GM12878 (cell line): ENCODE measurements around the gene FIZ1. TPM values are rescaled to one million over a fixed set of nuclear protein-coding genes. Genes with fewer than 3 reads are reported as not detected.

Experiments used
- ATAC-seq: fragments of 200-7000 bp; cut with Tn5 transposase; 3 replicates; pipeline ENCODE4 v1.9.1; 2020; ENCODE audit warnings: mild to moderate bottlenecking, moderate library complexity
- BruUV-seq: library from RNA; stranded (reverse); fragments of 400-500 nt; replicated peaks from 2 replicates; lab custom pipeline; 2021; lab: Mats Ljungman, UMichigan
- CTCF ChIA-PET: fragments of 300-600 bp; sonication (Branson Sonifier 250); formaldehyde crosslinking; extraction: SDS; loops from one replicate; lab custom pipeline; 2021; ENCODE audit warnings: inconsistent platforms; lab: Yijun Ruan, JAX
- POLR2A ChIA-PET: fragments of 350-600 bp; formaldehyde crosslinking; extraction: SDS; loops from one replicate; lab custom pipeline; 2021; ENCODE audit warnings: inconsistent platforms; lab: Charles Lee
- RAD21 ChIA-PET: fragments of 300-600 bp; sonication (Branson Sonifier 250); formaldehyde crosslinking; loops from one replicate; lab custom pipeline; 2023; ENCODE audit warnings: antibody characterized with exemption; ENCODE audit not compliant: unreplicated experiment; lab: Charles Lee
- SMC1A ChIA-PET: fragments of 300-600 bp; sonication (Branson Sonifier 250); formaldehyde crosslinking; loops from one replicate; lab custom pipeline; 2023; ENCODE audit not compliant: unreplicated experiment, uncharacterized antibody; lab: Charles Lee
- DNase-seq: peaks from one replicate; pipeline ENCODE4 v3.0.0-alpha.2; 2011; ENCODE audit warnings: low read depth, low spot score
- FAIRE-seq: peaks from 3 replicates; lab custom pipeline; 2011; peaks lifted over from hg19 to GRCh38; lab: Jason Lieb, UNC
- H2AFZ ChIP-seq: 2 replicates; pipeline ENCODE4 v1.6.0; 2011; ENCODE audit warnings: low read depth, low read length, control low read depth; ENCODE audit not compliant: control insufficient read depth
- H3K27ac ChIP-seq: 2 replicates; pipeline ENCODE4 v1.5.1; 2011; ENCODE audit warnings: control low read depth; ENCODE audit not compliant: control insufficient read depth, insufficient read depth
- H3K27me3 ChIP-seq, 2 experiments: replicated peaks in 1 of 2; 2 replicates each; pipeline versions ENCODE4 v1.6.0 to v1.6.1; 2011; ENCODE audit warnings: low read length in 1 of 2; ENCODE audit not compliant: control insufficient read depth in 2 of 2, insufficient read depth in 2 of 2
- H3K36me3 ChIP-seq, 2 experiments: 2 replicates each; pipeline ENCODE4 v1.5.1; 2011; ENCODE audit warnings: low read length in 1 of 2; ENCODE audit not compliant: control insufficient read depth in 2 of 2, insufficient read depth in 2 of 2
- H3K4me1 ChIP-seq: 2 replicates; pipeline ENCODE4 v1.6.1; 2011; ENCODE audit warnings: mild to moderate bottlenecking, low read length, moderate library complexity, mixed read lengths; ENCODE audit not compliant: control insufficient read depth, insufficient read depth
- H3K4me2 ChIP-seq: 2 replicates; pipeline ENCODE4 v1.6.0; 2011; ENCODE audit warnings: control low read depth; ENCODE audit not compliant: control insufficient read depth, insufficient read depth
- H3K4me3 ChIP-seq: fragments of 200-600 bp; sonication (generic); 2 replicates; pipeline ENCODE4 v1.5.1; 2016
- H3K79me2 ChIP-seq: 2 replicates; pipeline ENCODE4 v1.6.0; 2011; ENCODE audit warnings: low read length; ENCODE audit not compliant: control insufficient read depth, insufficient read depth
- H3K9ac ChIP-seq: 2 replicates; pipeline ENCODE4 v1.8.0; 2011; ENCODE audit warnings: low read length, control low read depth, mixed read lengths; ENCODE audit not compliant: control insufficient read depth, insufficient read depth
- H3K9me3 ChIP-seq: replicated peaks from 3 replicates; pipeline ENCODE4 v1.5.1; 2011; ENCODE audit warnings: mild to moderate bottlenecking, low read length; ENCODE audit not compliant: control insufficient read depth, insufficient read depth
- H4K20me1 ChIP-seq: 2 replicates; pipeline ENCODE4 v1.6.0; 2011; ENCODE audit not compliant: control insufficient read depth, insufficient read depth
- ATF3 ChIP-seq: IDR thresholded peaks from 2 replicates; pipeline ENCODE4 v1.6.1; 2011; ENCODE audit warnings: low read depth, mild to moderate bottlenecking, low read length, moderate library complexity, borderline replicate concordance; ENCODE audit errors: extremely low read depth
- BHLHE40 ChIP-seq, 2 experiments: fragments of 450-650 bp in 1 of 2; IDR thresholded peaks; 2 replicates each; pipeline ENCODE4 v1.6.1; 2011 to 2017; ENCODE audit warnings: low read depth in 2 of 2, borderline replicate concordance in 1 of 2, improper control_type of control experiment in 1 of 2, low read length in 1 of 2, mild to moderate bottlenecking in 1 of 2
- CHD1 ChIP-seq: IDR thresholded peaks from 2 replicates; pipeline ENCODE4 v1.6.1; 2012; ENCODE audit warnings: low read depth, low read length, improper control_type of control experiment
- CREB1 ChIP-seq: IDR thresholded peaks from 2 replicates; pipeline ENCODE4 v1.6.1; 2012; ENCODE audit warnings: low read depth, mild to moderate bottlenecking, inconsistent platforms
- EGR1 ChIP-seq, 2 experiments: IDR thresholded peaks; 1 replicate in 1 of 2; 2 replicates in 1 of 2; pipeline ENCODE4 v1.6.1; 2011 to 2012; ENCODE audit warnings: low read depth in 2 of 2, low read length in 2 of 2, borderline replicate concordance in 1 of 2, mild to moderate bottlenecking in 1 of 2, moderate library complexity in 1 of 2
- HCFC1 ChIP-seq: fragments of 150-350 bp; IDR thresholded peaks from 2 replicates; pipeline ENCODE4 v1.6.1; 2014; ENCODE audit warnings: low read length
- IKZF2 ChIP-seq, 2 experiments: fragments of 450-650 bp; IDR thresholded peaks; 2 replicates each; pipeline ENCODE4 v1.6.1; 2017; ENCODE audit warnings: mild to moderate bottlenecking in 2 of 2, moderate library complexity in 2 of 2
- IRF4 ChIP-seq: IDR thresholded peaks from 2 replicates; pipeline ENCODE4 v1.6.1; 2011; ENCODE audit warnings: low read depth, low read length
- KAT2A ChIP-seq: conservative IDR thresholded peaks from 2 replicates; pipeline ENCODE4 v1.6.1; 2011; ENCODE audit warnings: low read depth, low read length; ENCODE audit not compliant: control insufficient read depth
- KDM1A ChIP-seq: fragments of 200-600 bp; sonication (generic); IDR thresholded peaks from 2 replicates; pipeline ENCODE4 v1.6.1; 2016; ENCODE audit warnings: borderline replicate concordance
- POLR2AphosphoS2 ChIP-seq: IDR thresholded peaks from 2 replicates; pipeline ENCODE4 v1.6.1; 2011; ENCODE audit warnings: low read depth, mild to moderate bottlenecking, low read length, improper control_type of control experiment, moderate library complexity
- RELA ChIP-seq: fragments of 450-650 bp; IDR thresholded peaks from 2 replicates; pipeline ENCODE4 v1.8.0; 2014; ENCODE audit warnings: borderline replicate concordance; ENCODE audit not compliant: partially characterized antibody
- SMARCA5 ChIP-seq: fragments of 450-650 bp; IDR thresholded peaks from 2 replicates; pipeline ENCODE4 v1.6.1; 2017; ENCODE audit warnings: mild to moderate bottlenecking
- SP1 ChIP-seq: IDR thresholded peaks from one replicate; pipeline ENCODE4 v1.6.1; 2011; ENCODE audit warnings: low read depth, low read length
- SREBF1 ChIP-seq: IDR thresholded peaks from 2 replicates; pipeline ENCODE4 v1.6.1; 2012; ENCODE audit warnings: mild to moderate bottlenecking, low read length
- TAF1 ChIP-seq: IDR thresholded peaks from 2 replicates; pipeline ENCODE4 v1.6.1; 2011; ENCODE audit warnings: mild to moderate bottlenecking, low read depth, low read length, borderline replicate concordance
- TBL1XR1 ChIP-seq: IDR thresholded peaks from 2 replicates; pipeline ENCODE4 v1.6.1; 2012; ENCODE audit warnings: low read depth, low read length, improper control_type of control experiment
- USF1 ChIP-seq: IDR thresholded peaks from 2 replicates; pipeline ENCODE4 v1.6.1; 2011; ENCODE audit warnings: borderline replicate concordance, low read depth, mild to moderate bottlenecking, moderate library complexity, mixed read lengths, low read length; ENCODE audit not compliant: insufficient read depth; ENCODE audit errors: extremely low read length
- USF2 ChIP-seq: IDR thresholded peaks from 2 replicates; pipeline ENCODE4 v1.6.1; 2011; ENCODE audit warnings: low read depth, low read length, improper control_type of control experiment, borderline replicate concordance
- ZNF622 ChIP-seq: fragments of 450-650 bp; IDR thresholded peaks from 2 replicates; pipeline ENCODE4 v1.6.1; 2017; ENCODE audit warnings: mild to moderate bottlenecking, inconsistent platforms
- WGBS: methylation state at CpG from one replicate; pipeline ENCODE4 v1.1.6; 2016; ENCODE audit warnings: low lambda C conversion rate; ENCODE audit not compliant: insufficient replicate concordance, insufficient coverage; ENCODE audit errors: missing lambda C conversion rate; 5-methylcytosine and 5-hydroxymethylcytosine counted together
- in situ Hi-C: fragments of 300-500 bp; cut with MboI; formaldehyde crosslinking; loops from 9 replicates; pipeline ENCODE4 v1.14.3; 2018; ENCODE audit warnings: mixed read lengths
- intact Hi-C: fragments of 100-400 bp; cut with micrococcal nuclease; formaldehyde crosslinking; loops from one replicate; pipeline ENCODE4 v1.14.2; 2022; ENCODE audit not compliant: unreplicated experiment
- polyA plus RNA-seq, 11 experiments: library from polyadenylated mRNA; depleted of rRNA in 4 of 11; unstranded in 6 of 11; stranded (reverse) in 5 of 11; fragments of >200 nt; fragmentation: Nextera tagmentation in 4 of 11; fragmentation: Illumina TruSeq in 1 of 11; extraction: Ambion mirVana in 4 of 11; extraction: Trizol in 1 of 11; gene quantifications; 1 replicate in 1 of 11; 2 replicates in 10 of 11; pipeline versions ENCODE4 v1.2.1 to v1.2.3, GENCODE V29; 2011 to 2016; ENCODE audit warnings: inconsistent platforms in 2 of 11, missing spikeins in 2 of 11, low read depth in 1 of 11
- total RNA-seq, 4 experiments: library from RNA; depleted of rRNA in 3 of 4; stranded (reverse); fragments of >200 nt in 3 of 4; fragmentation: Illumina TruSeq in 1 of 4; extraction: Trizol in 1 of 4; gene quantifications; 2 replicates each; pipeline versions ENCODE4 v1.2.1 to v1.2.3, GENCODE V29; 2013 to 2021

FIZ1 gene
- total and polyA plus RNA-seq, 10 of the 15 experiments (the other 5 are each of a cell fraction or from before 2014, with no cell fraction given), result 0.60 to 16.8 (median 4.2) TPM

GRCh38 chr19:55623130-55623529 lies 23.8 kb upstream of the FIZ1 start:
- no TSS peak for BruUV-seq
- DNase-seq (no peak), ATAC-seq (no peak)
- SMC1A ChIA-PET, result no interaction called here
- no peaks in the 10 kb centered on the region for H4K20me1 ChIP-seq
- no peaks in the 10 kb centered on the region; the same call in 2 of the 3 replicates for H3K9me3 ChIP-seq
- TF ChIP-seq CREB1 (no peak), CHD1 (no peak), KDM1A (no peak), ZNF622 (no peak), IRF4 (no peak), SREBF1 (no peak), SP1 (no peak), BHLHE40 (IDR thresholded peaks at IDR 0.05; ENCODE audit: borderline replicate concordance in 1 of 2, low read depth in 2 of 2, low read length in 1 of 2) (no peak), ATF3 (no peak), RELA (no peak), TBL1XR1 (no peak), TAF1 (no peak), USF1 (no peak), IKZF2 (IDR thresholded peaks at IDR 0.05) (no peak), KAT2A (no peak), SMARCA5 (no peak), EGR1 (IDR thresholded peaks at IDR 0.05; ENCODE audit: borderline replicate concordance in 1 of 2, low read depth in 2 of 2, low read length in 2 of 2) (no peak), POLR2AphosphoS2 (no peak), HCFC1 (no peak), USF2 (no peak)
- TF ChIP-seq, all 136 proteins: peak for 0
- H3K79me2 ChIP-seq, result no peaks in the 10 kb centered on the region
- no peak overlapping the region for H3K4me3 ChIP-seq
- no peak overlapping the region for H2AFZ ChIP-seq
- H3K4me2 ChIP-seq, result no peak overlapping the region
- H3K4me1 ChIP-seq, result peaks cover 9% of the 10 kb centered on the region; the same call in 1 of the 2 replicates
- CTCF ChIA-PET, result interaction anchor here (2.2 to 7.9 kb wide), 2 partner anchors 10 to 17 kb away, joined by 16 to 76 read pairs; partner anchors contain the start of gene ZNF865
- POLR2A ChIA-PET, result interaction anchor here (0.6 to 2.8 kb wide), 5 partner anchors 10 to 1597 kb away, joined by 3 to 21 read pairs (median 7); partner anchors contain the start of genes U2AF2 and ZNF865
- 97% methylated on average over 7 of the region's 7 CpGs for WGBS
- RAD21 ChIA-PET, result interaction anchor here (1.0 to 2.9 kb wide), 2 partner anchors 17 to 18 kb away, joined by 3 to 29 read pairs; partner anchors contain the start of gene ZNF865
- in situ Hi-C loops, result no loop called here
- no peak for FAIRE-seq
- intact Hi-C loops, result no loop called here
- no peak overlapping the region for H3K9ac ChIP-seq
- H3K36me3 ChIP-seq, result no peaks in the 10 kb centered on the region
- H3K27ac ChIP-seq, result no peak overlapping the region
- no peaks in the 10 kb centered on the region for H3K27me3 ChIP-seq
